HG03457 (cell line): ENCODE results near the gene SCG5.

ENCODE experiments used
- ATAC-seq: cut with Tn5 transposase; IDR thresholded peaks from one replicate; pipeline ENCODE4 v1.9.1; 2021; ENCODE audit warnings: moderate number of reproducible peaks; ENCODE audit not compliant: unreplicated experiment

The SCG5 gene

DNA sequence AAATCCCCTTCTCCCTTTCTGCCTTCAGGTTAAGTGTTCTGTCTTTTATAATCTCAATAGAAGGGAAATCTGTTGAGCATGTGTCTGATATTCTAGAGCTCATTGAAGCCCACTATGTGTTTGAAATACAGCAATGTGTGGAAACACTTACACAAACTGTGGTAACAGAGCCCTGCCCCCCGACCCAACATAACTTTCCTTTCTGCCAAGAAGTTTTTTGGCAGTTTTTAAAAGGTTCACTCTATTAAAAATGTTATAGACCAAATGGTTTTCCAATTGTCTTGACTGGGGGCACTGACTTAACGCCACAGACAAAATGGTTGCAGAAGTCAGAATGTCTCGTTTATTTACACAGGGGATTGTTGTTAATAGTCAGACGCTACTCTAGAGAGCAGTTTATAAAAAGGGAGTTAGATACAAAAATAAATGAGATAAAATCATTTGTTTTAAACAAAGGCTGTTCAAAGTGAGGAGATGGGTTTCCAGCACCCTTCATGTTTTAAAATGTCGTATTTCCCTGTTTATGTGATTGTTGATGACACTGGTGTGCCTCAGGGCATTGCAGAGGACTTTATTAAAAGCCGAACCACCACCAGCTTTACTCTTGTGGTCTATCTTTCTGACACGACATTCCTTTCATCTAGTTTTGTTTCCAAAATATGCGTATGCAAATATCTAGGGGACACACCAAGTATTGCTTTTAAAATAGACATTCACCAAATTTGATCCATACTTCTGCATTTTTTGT lies 49.6 kb downstream of the SCG5 start:
- ATAC-seq, result no peak

DNA sequence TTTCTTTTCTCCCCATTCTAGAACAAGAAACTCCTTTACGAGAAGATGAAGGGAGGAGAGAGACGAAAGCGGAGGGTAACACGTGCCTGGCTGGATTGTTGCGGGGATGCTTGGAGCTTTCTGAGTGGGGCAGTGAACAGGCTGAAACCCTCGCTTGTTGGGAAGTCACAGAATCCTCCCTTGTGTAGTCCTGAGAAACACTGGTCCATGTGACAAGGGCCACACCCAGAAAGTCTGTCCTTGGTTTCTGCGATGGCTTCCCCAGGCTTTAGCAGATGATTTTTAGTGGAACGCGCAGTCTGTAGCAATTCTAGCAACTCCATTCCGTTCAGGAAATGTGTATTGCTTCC lies 50.2 kb downstream of the SCG5 start:
- no peak for ATAC-seq

DNA sequence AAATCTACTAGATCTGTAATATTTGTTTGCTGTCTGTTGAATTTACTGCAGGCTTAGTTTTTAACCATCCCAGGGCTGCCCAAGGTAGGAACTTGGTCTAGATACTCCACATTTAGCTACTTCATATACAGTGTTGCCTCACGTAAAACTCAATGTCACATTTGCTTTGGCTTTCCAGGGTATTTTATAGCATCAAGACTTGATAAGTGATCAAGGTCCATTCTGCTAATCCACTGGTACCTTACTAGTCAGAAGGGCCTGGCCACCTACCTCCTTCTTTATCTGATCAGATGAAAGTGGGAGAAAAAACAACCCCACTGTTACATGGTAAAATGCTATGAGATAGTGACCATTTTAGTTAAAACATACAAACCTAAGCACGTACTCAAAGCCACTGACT lies 50.8 kb downstream of the SCG5 start:
- no peak for ATAC-seq

DNA sequence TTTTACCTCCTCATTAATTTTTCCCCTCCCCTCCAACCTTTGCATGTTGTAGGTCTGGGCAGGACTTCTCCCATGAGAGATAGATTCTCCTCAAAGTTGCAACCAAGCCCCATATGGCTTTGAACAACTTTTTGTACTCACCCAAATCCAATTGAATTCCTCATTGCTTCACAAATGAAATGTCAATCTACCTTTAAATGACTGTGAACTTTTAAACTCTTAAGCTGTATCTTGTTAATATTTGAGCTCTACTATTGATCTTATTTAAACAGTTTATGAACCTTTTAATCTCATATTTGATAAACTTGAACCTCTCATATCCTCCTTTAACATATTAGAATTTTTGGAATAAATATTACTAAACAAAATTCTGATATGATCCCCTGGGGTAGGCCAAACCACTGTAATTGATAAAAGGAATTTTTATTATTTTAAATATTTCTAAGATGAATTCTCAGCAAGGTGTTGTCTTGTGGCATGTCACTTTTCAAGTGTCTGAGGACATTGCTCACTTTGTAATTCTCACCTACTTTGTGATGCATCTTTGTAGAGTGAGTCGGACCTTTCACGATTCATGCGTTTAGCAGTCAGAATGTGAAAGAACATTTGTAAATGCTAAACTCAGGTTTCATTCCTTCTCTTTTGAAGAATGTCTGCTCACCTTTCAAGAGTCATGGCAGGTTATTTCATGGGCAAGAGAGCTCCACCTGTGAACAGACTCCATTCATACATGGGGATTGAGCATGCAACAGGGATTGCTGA lies 52.9 kb downstream of the SCG5 start:
- ATAC-seq, result no peak

DNA sequence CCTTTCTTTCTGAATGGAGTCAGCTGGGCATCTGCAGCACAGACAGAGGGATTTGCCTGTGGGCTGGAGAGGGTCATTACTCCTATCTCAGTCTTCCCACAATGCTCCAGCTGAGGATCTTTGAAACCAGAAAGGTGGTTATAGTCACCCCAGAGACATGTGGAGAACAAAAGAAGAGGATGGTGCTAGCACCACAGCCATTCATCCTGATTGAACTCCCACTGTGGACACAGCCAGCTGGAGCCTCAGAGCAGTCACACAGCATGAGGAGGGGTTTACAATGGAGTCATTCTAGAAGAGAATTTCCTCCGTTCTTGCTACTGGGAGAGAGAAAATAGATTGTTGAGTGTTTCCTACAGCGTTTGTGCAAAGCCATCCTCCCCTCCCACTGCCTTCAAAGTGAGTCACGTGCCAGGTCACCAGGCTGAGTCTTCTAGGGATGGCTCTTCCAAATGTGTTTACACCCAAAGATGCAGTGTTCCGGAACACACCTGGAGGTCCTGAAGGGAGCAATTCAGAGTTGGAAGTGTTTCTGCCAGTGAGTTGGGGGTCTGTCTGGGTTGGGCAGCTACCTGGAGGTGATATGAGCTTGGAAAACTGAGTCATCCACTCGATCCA lies 57.4 kb downstream of the SCG5 start:
- no peak for ATAC-seq

- no peak for ATAC-seq
Measured at GRCh38 chr15:32700501-32701150, 59.1 kb downstream of the SCG5 start.

- ATAC-seq, result no peak
Measured at GRCh38 chr15:32701863-32702262, 60.4 kb downstream of the SCG5 start.

- ATAC-seq, result no peak
Measured at GRCh38 chr15:32704395-32704981, 63.0 kb downstream of the SCG5 start.

GRCh38 chr15:32705446-32705845 lies 63.9 kb downstream of the SCG5 start:
- no peak for ATAC-seq

DNA sequence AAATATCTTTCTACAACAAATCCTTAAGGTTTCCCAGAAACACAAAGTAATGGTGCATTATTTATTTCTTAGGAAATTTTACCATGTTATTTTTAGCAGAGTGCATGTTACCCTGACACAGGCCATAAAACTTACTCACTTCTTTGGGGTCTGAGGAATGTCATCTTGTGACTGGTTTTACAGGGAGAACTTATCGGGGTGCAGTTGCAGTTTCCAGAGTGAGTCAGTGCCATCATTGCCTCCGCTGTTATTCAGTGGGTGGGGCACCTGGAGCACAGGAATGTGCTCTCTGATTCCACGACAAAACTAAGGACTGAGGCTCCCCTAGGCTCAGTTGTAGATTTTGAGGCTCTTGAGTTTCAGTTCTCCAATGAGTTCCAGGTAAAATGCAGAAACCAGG lies 65.2 kb downstream of the SCG5 start:
- ATAC-seq, result no peak

GRCh38 chr15:32707436-32707835 lies 65.9 kb downstream of the SCG5 start:
- no peak for ATAC-seq

DNA sequence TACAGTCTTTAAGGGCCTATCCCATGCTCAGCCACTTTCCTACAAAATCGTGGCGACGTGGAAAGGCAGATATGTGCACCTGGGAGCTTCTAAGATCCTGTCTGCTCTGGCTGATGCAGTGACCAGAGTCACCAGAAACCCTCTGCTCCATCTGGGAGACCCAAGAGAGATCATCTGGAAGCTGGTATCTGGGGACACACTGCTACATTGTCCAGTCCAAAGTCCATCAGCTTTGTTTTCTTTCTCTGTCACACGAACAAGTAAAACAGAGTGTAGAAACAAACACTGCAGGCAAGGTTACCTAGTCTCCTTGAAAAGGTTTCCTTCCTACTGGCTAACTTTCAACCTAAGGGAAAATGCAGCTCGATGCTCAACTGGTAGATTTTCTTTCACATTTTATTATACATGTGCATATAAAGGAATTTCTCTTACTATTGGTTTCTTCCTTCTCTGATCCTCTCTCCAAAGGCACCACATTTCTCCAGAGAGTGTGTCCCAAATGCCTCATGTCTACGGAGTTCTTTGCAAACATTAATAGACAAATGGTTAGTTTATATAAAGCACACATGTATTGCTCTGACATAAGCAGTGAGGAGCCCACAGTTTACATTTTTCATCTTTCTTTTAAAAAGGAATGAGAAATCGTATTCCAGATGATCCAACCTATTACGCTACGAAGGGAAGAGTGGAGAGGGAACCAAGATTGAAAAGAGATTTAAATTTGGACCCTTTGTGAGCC lies 68.0 kb downstream of the SCG5 start:
- no peak for ATAC-seq

DNA sequence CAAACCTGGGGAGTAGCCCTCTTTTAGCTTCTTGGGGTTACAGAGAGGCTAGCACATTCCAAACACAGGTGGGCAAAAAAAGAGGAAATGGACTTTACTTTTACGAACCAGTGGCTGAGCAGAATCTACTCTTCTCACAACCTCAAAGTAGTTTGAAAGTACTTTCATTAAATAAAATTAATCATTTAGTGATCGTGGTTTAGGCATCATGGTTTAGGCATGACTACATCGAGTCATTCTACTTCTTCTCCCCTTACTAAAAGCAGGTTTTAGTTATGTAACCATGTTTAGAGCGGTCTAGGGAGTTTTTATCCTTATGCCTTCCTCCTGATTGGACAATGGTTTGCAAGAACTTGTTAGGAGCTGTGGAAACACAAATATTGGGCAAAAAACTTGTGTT lies 73.8 kb downstream of the SCG5 start:
- no peak for ATAC-seq

- ATAC-seq, result no peak
Measured at GRCh38 chr15:32716216-32716914, 74.9 kb downstream of the SCG5 start.

DNA sequence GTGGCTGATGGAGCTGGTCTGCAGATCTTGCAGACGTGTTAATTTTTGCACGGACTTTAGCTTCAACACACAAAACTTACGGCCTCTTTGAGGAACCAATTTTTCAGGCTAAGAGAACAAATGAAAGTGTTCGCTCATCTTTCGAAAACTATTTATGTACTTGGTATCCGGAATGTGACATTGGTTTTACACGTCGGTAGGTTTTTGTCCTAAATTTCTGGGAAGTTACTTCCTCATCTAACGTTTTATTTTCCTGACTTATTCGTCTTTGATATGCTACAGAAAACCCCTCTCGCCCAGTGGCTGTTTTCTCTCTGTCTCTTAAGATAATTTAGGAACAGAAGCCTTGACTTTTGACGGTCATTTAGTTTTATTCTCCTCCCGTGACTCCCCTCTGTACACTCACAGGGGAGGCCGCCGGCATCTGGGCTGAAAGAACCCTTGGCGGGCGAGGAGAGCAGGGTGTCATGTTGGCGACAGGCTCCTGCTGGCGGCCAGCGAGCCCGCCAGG lies 75.5 kb downstream of the SCG5 start:
- ATAC-seq, result no peak

GRCh38 chr15:32717426-32718226 lies 76.1 kb downstream of the SCG5 start, which contains the start of gene GREM1:
Gene GREM1, plus strand, starts transcription at chr15:32718004. Its CDS starts 12,687 bp downstream, at chr15:32730691.
- ATAC-seq, result no peak

DNA sequence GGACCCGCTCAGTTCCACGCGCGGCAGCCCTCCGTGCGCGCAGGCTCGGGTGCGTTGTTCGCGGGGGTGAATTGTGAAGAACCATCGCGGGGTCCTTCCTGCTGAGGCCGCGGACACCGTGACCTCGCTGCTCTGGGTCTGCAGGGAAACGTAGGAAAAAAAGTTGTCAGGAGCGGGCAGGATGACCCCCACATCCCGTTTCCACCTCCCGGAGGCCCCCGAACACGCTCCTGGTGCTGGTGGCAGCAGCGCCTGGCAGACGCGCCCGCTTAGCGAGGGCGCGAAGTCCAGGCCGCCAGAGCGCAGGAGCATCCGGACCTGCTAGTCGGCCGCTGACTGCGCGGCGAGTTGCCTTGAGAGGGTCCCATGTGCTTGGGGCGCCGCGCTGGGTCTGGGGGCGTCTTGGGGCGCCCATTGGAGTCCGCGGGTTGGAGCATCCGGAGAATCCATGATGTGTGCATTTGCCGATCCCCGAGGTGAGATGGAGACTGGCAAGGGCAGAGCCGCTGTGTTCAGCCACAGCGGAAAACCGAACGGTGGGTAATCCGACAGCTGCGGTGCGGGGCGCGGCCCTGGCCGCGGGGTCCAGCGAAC lies 76.8 kb downstream of the SCG5 start:
- no peak for ATAC-seq
